CD4-positive, alpha-beta T cell (primary cell): ENCODE data around the gene ZBTB17. TPM values are rescaled to one million over a fixed set of nuclear protein-coding genes. Genes with fewer than 3 reads are reported as not detected.

Experiments used
- ATAC-seq: fragments of 200-7000 bp; cut with Tn5 transposase; one replicate; pipeline ENCODE4 v1.10.0; 2022; ENCODE audit warnings: mild to moderate bottlenecking; ENCODE audit not compliant: poor library complexity
- CTCF ChIA-PET: fragments of 350-600 bp; sonication (Branson Sonifier 250); formaldehyde crosslinking; loops from one replicate; lab custom pipeline; 2021; ENCODE audit warnings: antibody characterized with exemption, inconsistent platforms; lab: Charles Lee
- POLR2A ChIA-PET: fragments of 350-600 bp; sonication (Branson Sonifier 250); formaldehyde crosslinking; loops from one replicate; lab custom pipeline; 2021; ENCODE audit warnings: antibody characterized with exemption, inconsistent platforms; lab: Charles Lee
- DNase-seq, 14 experiments: peaks; one replicate each; pipeline ENCODE4 v3.0.0-alpha.2; 2013 to 2020; ENCODE audit warnings: mixed read lengths in 2 of 14
- H3K27ac ChIP-seq, 2 donors: one replicate each; pipeline versions ENCODE4 v1.5.1 to v1.7.0; 2013; ENCODE audit warnings: low read length in 2 of 2, low read depth in 1 of 2, mild to moderate bottlenecking in 1 of 2
- H3K27me3 ChIP-seq, 2 experiments: 1 replicate in 1 of 2; 2 replicates in 1 of 2; pipeline versions ENCODE4 v1.6.1 to v1.7.0; 2013; ENCODE audit warnings: low read length in 2 of 2, control low read depth in 1 of 2, mild to moderate bottlenecking in 1 of 2, moderate library complexity in 1 of 2; ENCODE audit not compliant: insufficient read depth in 2 of 2, control insufficient read depth in 1 of 2
- H3K36me3 ChIP-seq: one replicate; pipeline ENCODE4 v1.6.1; 2013; ENCODE audit warnings: low read length, control low read depth; ENCODE audit not compliant: insufficient read depth
- H3K4me1 ChIP-seq: one replicate; pipeline ENCODE4 v1.6.1; 2013; ENCODE audit warnings: low read length, control low read depth; ENCODE audit not compliant: insufficient read depth
- H3K4me3 ChIP-seq: one replicate; pipeline ENCODE4 v1.5.1; 2013; ENCODE audit warnings: mild to moderate bottlenecking, low read length, moderate library complexity
- H3K9me3 ChIP-seq, 2 experiments: 1 replicate in 1 of 2; 2 replicates in 1 of 2; pipeline versions ENCODE4 v1.6.1 to v1.7.0; 2013; ENCODE audit warnings: low read length in 2 of 2, mild to moderate bottlenecking in 2 of 2, control low read depth in 1 of 2, moderate library complexity in 1 of 2; ENCODE audit not compliant: control insufficient read depth in 1 of 2, insufficient read depth in 1 of 2
- H3K27ac Mint-ChIP-seq: one replicate; pipeline ENCODE4 v1.8.0; 2020; ENCODE audit warnings: mixed read lengths
- H3K27me3 Mint-ChIP-seq: one replicate; pipeline ENCODE4 v1.8.0; 2021; ENCODE audit warnings: mixed read lengths
- H3K36me3 Mint-ChIP-seq: one replicate; pipeline ENCODE4 v1.8.0; 2021; ENCODE audit warnings: low read depth, mixed read lengths
- H3K4me1 Mint-ChIP-seq: one replicate; pipeline ENCODE4 v1.8.0; 2021; ENCODE audit warnings: low read depth, mixed read lengths
- H3K4me3 Mint-ChIP-seq: one replicate; pipeline ENCODE4 v1.8.0; 2020; ENCODE audit warnings: mild to moderate bottlenecking, mixed read lengths
- H3K9me3 Mint-ChIP-seq: one replicate; pipeline ENCODE4 v1.8.0; 2020; ENCODE audit warnings: mixed read lengths
- CTCF ChIP-seq: fragments of 200-600 bp; IDR thresholded peaks from one replicate; pipeline ENCODE4 v1.8.0; 2022; ENCODE audit warnings: antibody characterized with exemption, mild to moderate bottlenecking
- intact Hi-C, 2 experiments: fragments of 100-400 bp; cut with DNase I in 1 of 2; cut with micrococcal nuclease in 1 of 2; formaldehyde crosslinking; loops; one replicate each; pipeline versions ENCODE4 v1.15.1 to v1.9.0; 2023 to 2025; cut with DNase I, micrococcal nuclease
- total RNA-seq, 174 experiments: library from RNA in 2 of 174; stranded (reverse) in 2 of 174; gene quantifications; one replicate each; pipeline ENCODE4 v1.2.3 and lab custom pipeline; 2021 to 2026

The ZBTB17 gene
- total RNA-seq, 2 experiments from 2014 or later = 70.2 to 78.1 TPM

- CTCF ChIA-PET = interaction anchor here (0.8 to 2.0 kb wide), 2 partner anchors 13 to 121 kb away, joined by 3 to 5 read pairs; no protein-coding TSS in a partner anchor
- TF ChIP-seq CTCF = no peak
- DNase-seq (peak in 1 of 14 experiments; percentile 12), ATAC-seq (no peak)
- Histone ChIP-seq H3K9me3 (no peaks in the 10 kb centered on the region), H3K36me3 (peaks cover 95% of the 10 kb centered on the region), H3K4me1 (no peaks in the 10 kb centered on the region), H3K27me3 (no peaks in the 10 kb centered on the region), H3K27ac (no peak overlapping the region), H3K4me3 (no peak overlapping the region)
- no peaks in the 10 kb centered on the region for H3K4me1 Mint-ChIP-seq
- H3K9me3 Mint-ChIP-seq = no peaks in the 10 kb centered on the region
- intact Hi-C loops = no loop called here
- H3K27ac Mint-ChIP-seq = no peak overlapping the region
- H3K4me3 Mint-ChIP-seq = no peak overlapping the region
- H3K36me3 Mint-ChIP-seq = peaks cover 98% of the 10 kb centered on the region
- POLR2A ChIA-PET = no interaction called here
- no peaks in the 10 kb centered on the region for H3K27me3 Mint-ChIP-seq
These were observed 39.9 kb downstream of the ZBTB17 start for GRCh38 chr1:15936025-15936424.

GRCh38 chr1:15935056-15935950 is 40.6 kb downstream of the ZBTB17 start:
- H3K36me3 ChIP-seq = peaks cover 95% of the 10 kb centered on the region
- no peak overlapping the region for H3K27ac ChIP-seq
- Mint-ChIP-seq H3K4me3 (no peak overlapping the region), H3K36me3 (peaks cover 98% of the 10 kb centered on the region), H3K4me1 (no peaks in the 10 kb centered on the region), H3K9me3 (no peaks in the 10 kb centered on the region), H3K27ac (no peak overlapping the region), H3K27me3 (no peaks in the 10 kb centered on the region)
- no peaks in the 10 kb centered on the region for H3K9me3 ChIP-seq
- no peak for TF ChIP-seq CTCF
- CTCF ChIA-PET = interaction anchor here (0.8 kb wide), 1 partner anchor 12 kb away, joined by 3 read pairs; no protein-coding TSS in a partner anchor
- POLR2A ChIA-PET = no interaction called here
- H3K27me3 ChIP-seq = no peaks in the 10 kb centered on the region
- H3K4me1 ChIP-seq = no peaks in the 10 kb centered on the region
- no peak overlapping the region for H3K4me3 ChIP-seq
- peak in 1 of 14 experiments; percentile 13 for DNase-seq
- no peak for ATAC-seq
- intact Hi-C loops = no loop called here

- Histone ChIP-seq H3K36me3 (peaks cover 96% of the 10 kb centered on the region), H3K4me3 (no peak overlapping the region), H3K4me1 (no peaks in the 10 kb centered on the region), H3K27me3 (no peaks in the 10 kb centered on the region), H3K9me3 (no peaks in the 10 kb centered on the region), H3K27ac (no peak overlapping the region)
- intact Hi-C loops = no loop called here
- DNase-seq (no peak), ATAC-seq (no peak)
- H3K27ac Mint-ChIP-seq = no peak overlapping the region
- H3K4me3 Mint-ChIP-seq = no peak overlapping the region
- TF ChIP-seq CTCF = no peak
- peaks cover 98% of the 10 kb centered on the region for H3K36me3 Mint-ChIP-seq
- no peaks in the 10 kb centered on the region for H3K4me1 Mint-ChIP-seq
- H3K27me3 Mint-ChIP-seq = no peaks in the 10 kb centered on the region
- H3K9me3 Mint-ChIP-seq = no peaks in the 10 kb centered on the region
- ChIA-PET POLR2A (no interaction called here), CTCF (no interaction called here)
These were observed 41.5 kb downstream of the ZBTB17 start for GRCh38 chr1:15934211-15935055.
